PC-9 (cell line): Measurements from ENCODE around the gene DCP1B. TPM values are rescaled to one million over a fixed set of nuclear protein-coding genes. Genes with fewer than 3 reads are reported as not detected.

Experiments
- BruUV-seq: library from RNA; stranded (reverse); fragments of 400-500 nt; replicated peaks from 2 replicates; lab custom pipeline; 2021; lab: Mats Ljungman, UMichigan
- CTCF ChIA-PET: fragments of 300-600 bp; sonication (Branson Sonifier 250); formaldehyde crosslinking; loops from one replicate; lab custom pipeline; 2022; ENCODE audit warnings: antibody characterized with exemption; lab: Charles Lee
- POLR2A ChIA-PET: fragments of 300-600 bp; sonication (Branson Sonifier 250); formaldehyde crosslinking; loops from one replicate; lab custom pipeline; 2022; ENCODE audit warnings: antibody characterized with exemption; ENCODE audit not compliant: unreplicated experiment; lab: Charles Lee
- DNase-seq, 2 experiments: peaks; one replicate each; pipeline versions ENCODE4 v3.0.0 to v3.0.0-alpha.2; 2015 to 2022; ENCODE audit warnings: mixed read lengths in 1 of 2
- H2AFZ ChIP-seq: fragments of 200-600 bp; sonication (generic); 2 replicates; pipeline ENCODE4 v1.8.1; 2017; ENCODE audit warnings: antibody characterized with exemption
- H3F3A ChIP-seq: fragments of 200-600 bp; sonication (generic); 2 replicates; pipeline ENCODE4 v1.8.1; 2017; ENCODE audit warnings: antibody characterized with exemption, mild to moderate bottlenecking, low read depth; ENCODE audit not compliant: insufficient read depth
- H3K27ac ChIP-seq: fragments of 200-600 bp; sonication (generic); 2 replicates; pipeline ENCODE4 v1.6.1; 2016; ENCODE audit warnings: mixed run types
- H3K27me3 ChIP-seq: fragments of 200-600 bp; sonication (generic); 2 replicates; pipeline ENCODE4 v1.6.1; 2016; ENCODE audit warnings: low read depth, mixed run types; ENCODE audit not compliant: insufficient read depth
- H3K36me3 ChIP-seq: fragments of 200-600 bp; sonication (generic); 2 replicates; pipeline ENCODE4 v1.6.1; 2016; ENCODE audit warnings: low read depth, mixed run types
- H3K4me1 ChIP-seq: fragments of 200-600 bp; sonication (generic); replicated peaks from 2 replicates; pipeline ENCODE4 v1.6.1; 2016; ENCODE audit warnings: mixed run types; ENCODE audit not compliant: insufficient read depth
- H3K4me2 ChIP-seq: fragments of 200-600 bp; sonication (generic); 2 replicates; pipeline ENCODE4 v1.6.1; 2017; ENCODE audit warnings: mixed run types
- H3K4me3 ChIP-seq: fragments of 200-600 bp; sonication (generic); 2 replicates; pipeline ENCODE4 v1.6.1; 2016; ENCODE audit warnings: mixed run types
- H3K79me2 ChIP-seq: fragments of 200-600 bp; sonication (generic); 2 replicates; pipeline ENCODE4 v1.6.1; 2017; ENCODE audit warnings: low read depth, mixed run types
- H3K9me2 ChIP-seq: fragments of 200-600 bp; sonication (generic); 2 replicates; pipeline ENCODE4 v1.8.1; 2017; ENCODE audit warnings: mild to moderate bottlenecking; ENCODE audit not compliant: insufficient read depth
- H3K9me3 ChIP-seq: fragments of 200-600 bp; sonication (generic); 2 replicates; pipeline ENCODE4 v1.8.1; 2016; ENCODE audit warnings: low read depth; ENCODE audit not compliant: insufficient read depth
- H4K20me1 ChIP-seq: fragments of 200-600 bp; sonication (generic); 2 replicates; pipeline ENCODE4 v1.8.1; 2017; ENCODE audit not compliant: insufficient read depth
- EZH2 ChIP-seq: fragments of 200-600 bp; sonication (generic); IDR thresholded peaks from 2 replicates; pipeline ENCODE4 v1.8.0; 2017; ENCODE audit warnings: antibody characterized with exemption, low read depth
- intact Hi-C: fragments of 100-400 bp; cut with micrococcal nuclease; formaldehyde crosslinking; loops from one replicate; pipeline ENCODE4 v1.10.0; 2022; ENCODE audit not compliant: unreplicated experiment
- total RNA-seq: library from RNA; stranded (reverse); gene quantifications from 2 replicates; pipeline ENCODE4 v1.2.3, GENCODE V29; 2021
- TF ChIP-seq, protein P1 (sequence below): fragments of 200-600 bp; sonication (generic); conservative IDR thresholded peaks from 2 replicates; pipeline ENCODE4 v1.6.1; 2017; ENCODE audit warnings: mixed run types, antibody characterized with exemption, mild to moderate bottlenecking, moderate library complexity

DCP1B gene
- total RNA-seq, 1 experiment from 2014 or later: 6.8 TPM

GRCh38 chr12:1962051-1963020 is 41.9 kb downstream of the DCP1B start:
- Histone ChIP-seq H3K4me1 (no peaks in the 10 kb centered on the region), H3K9me3 (0 out of 2 replicates have a peak, but pooled peaks cover 3% of the 10 kb centered on the region), H3K36me3 (no peaks in the 10 kb centered on the region), H4K20me1 (no peaks in the 10 kb centered on the region), H3K27me3 (peaks cover 16% of the 10 kb centered on the region), H3K4me3 (no peak overlapping the region), H3K79me2 (no peaks in the 10 kb centered on the region), H3K27ac (no peak overlapping the region), H3K9me2 (no peaks in the 10 kb centered on the region), H3K4me2 (no peak overlapping the region), H3F3A (no peaks in the 10 kb centered on the region), H2AFZ (no peak overlapping the region)
- TF ChIP-seq, protein P1, sequence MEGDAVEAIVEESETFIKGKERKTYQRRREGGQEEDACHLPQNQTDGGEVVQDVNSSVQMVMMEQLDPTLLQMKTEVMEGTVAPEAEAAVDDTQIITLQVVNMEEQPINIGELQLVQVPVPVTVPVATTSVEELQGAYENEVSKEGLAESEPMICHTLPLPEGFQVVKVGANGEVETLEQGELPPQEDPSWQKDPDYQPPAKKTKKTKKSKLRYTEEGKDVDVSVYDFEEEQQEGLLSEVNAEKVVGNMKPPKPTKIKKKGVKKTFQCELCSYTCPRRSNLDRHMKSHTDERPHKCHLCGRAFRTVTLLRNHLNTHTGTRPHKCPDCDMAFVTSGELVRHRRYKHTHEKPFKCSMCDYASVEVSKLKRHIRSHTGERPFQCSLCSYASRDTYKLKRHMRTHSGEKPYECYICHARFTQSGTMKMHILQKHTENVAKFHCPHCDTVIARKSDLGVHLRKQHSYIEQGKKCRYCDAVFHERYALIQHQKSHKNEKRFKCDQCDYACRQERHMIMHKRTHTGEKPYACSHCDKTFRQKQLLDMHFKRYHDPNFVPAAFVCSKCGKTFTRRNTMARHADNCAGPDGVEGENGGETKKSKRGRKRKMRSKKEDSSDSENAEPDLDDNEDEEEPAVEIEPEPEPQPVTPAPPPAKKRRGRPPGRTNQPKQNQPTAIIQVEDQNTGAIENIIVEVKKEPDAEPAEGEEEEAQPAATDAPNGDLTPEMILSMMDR: no peak
- no peak for TF ChIP-seq EZH2
- ChIA-PET POLR2A (interaction anchor here (0.6 kb wide), 1 partner anchor 259 kb away, joined by 3 read pairs; no protein-coding TSS in a partner anchor), CTCF (no interaction called here)
- BruUV-seq: no TSS peak
- intact Hi-C loops: no loop called here
- no peak for DNase-seq

DNA sequence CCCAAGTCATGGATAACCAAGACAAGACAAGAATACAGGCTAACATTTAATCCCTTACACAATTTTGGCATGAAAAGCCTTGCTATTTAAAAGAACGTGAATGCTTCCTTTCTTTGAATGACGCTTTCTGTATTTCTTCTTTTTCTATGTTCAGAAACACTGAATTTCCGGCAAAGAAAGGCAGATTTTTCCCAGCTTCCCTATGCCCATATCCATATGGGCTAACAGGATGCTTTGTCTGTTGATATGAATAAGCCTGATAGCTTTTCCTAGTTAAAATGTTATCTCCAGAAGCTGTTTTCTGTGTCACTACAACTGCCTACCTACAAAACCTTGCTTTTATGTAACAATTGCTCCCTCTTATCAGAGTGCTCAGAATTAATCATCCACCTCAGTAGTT is 47.5 kb downstream of the DCP1B start:
- intact Hi-C loops: no loop called here
- Histone ChIP-seq H3K4me3 (no peak overlapping the region), H3K4me1 (no peaks in the 10 kb centered on the region), H2AFZ (no peak overlapping the region), H3K9me2 (no peaks in the 10 kb centered on the region), H3K36me3 (no peaks in the 10 kb centered on the region), H3F3A (no peaks in the 10 kb centered on the region), H4K20me1 (no peaks in the 10 kb centered on the region), H3K79me2 (no peaks in the 10 kb centered on the region), H3K4me2 (no peak overlapping the region), H3K27ac (no peak overlapping the region), H3K9me3 (0 out of 2 replicates have a peak, but pooled peaks cover 3% of the 10 kb centered on the region), H3K27me3 (peaks cover 22% of the 10 kb centered on the region)
- no peak for DNase-seq
- TF ChIP-seq, protein P1: no peak
- TF ChIP-seq EZH2: no peak
- POLR2A ChIA-PET: no interaction called here
- CTCF ChIA-PET: no interaction called here
- BruUV-seq: no TSS peak

GRCh38 chr12:1949771-1950470 is 54.3 kb downstream of the DCP1B start:
- H4K20me1 ChIP-seq: no peaks in the 10 kb centered on the region
- no peaks in the 10 kb centered on the region for H3F3A ChIP-seq
- H3K4me1 ChIP-seq: no peaks in the 10 kb centered on the region
- TF ChIP-seq, protein P1: no peak
- no peak for TF ChIP-seq EZH2
- no peak overlapping the region for H2AFZ ChIP-seq
- POLR2A ChIA-PET: no interaction called here
- no peaks in the 10 kb centered on the region for H3K9me2 ChIP-seq
- intact Hi-C loops: no loop called here
- H3K4me2 ChIP-seq: no peak overlapping the region
- H3K9me3 ChIP-seq: no peaks in the 10 kb centered on the region
- no peaks in the 10 kb centered on the region for H3K27me3 ChIP-seq
- H3K4me3 ChIP-seq: no peak overlapping the region
- H3K36me3 ChIP-seq: no peaks in the 10 kb centered on the region
- no peak overlapping the region for H3K27ac ChIP-seq
- no TSS peak for BruUV-seq
- DNase-seq: no peak
- CTCF ChIA-PET: no interaction called here
- H3K79me2 ChIP-seq: no peaks in the 10 kb centered on the region
